ENCODE measurements around the gene QSOX1.

QSOX1 gene

DNA sequence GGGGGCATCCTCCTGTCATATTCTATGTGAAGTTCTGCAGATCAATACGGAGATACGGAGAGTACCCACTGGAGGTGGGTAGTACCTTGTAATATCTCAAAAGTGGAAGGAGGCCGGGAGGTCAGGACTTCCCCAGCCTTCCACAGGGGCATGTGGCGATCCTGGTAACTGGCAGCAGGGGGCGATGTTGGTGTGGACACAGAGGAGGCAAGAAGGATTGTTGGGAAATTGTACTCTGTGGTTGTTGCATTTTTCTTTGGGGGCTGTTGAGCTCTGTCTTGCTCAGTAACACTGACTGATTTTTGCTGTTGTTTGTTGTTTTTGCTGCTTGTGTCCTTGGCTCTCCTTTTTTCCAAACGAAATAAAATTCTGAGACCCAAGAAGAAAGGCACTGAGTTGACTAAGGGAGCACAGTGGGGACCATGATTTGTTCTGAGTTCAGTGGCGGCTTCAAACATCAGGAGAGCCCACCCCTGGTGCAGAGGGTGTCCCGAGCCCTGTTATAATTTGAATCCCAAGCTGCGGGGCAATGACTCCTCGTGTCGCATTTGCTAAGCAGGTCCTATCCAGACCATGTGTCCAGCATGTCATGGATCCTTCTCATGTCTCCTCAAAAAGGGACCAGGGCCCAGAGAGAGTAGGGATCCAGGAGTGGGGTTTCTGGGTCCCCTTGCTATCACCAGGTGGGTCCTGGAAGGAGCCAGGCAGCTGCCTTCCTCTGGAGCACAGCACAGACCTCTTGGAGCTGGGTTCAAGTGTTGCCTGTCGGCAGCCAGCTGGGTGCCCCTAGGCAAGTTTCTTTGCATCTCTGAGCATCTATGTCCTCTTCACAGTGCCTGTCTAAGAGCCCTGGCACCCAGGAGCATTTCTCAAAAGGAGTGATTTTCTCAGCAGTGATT, 98.2 kb downstream of the QSOX1 start:
- no peak overlapping the region for H3K4me3 ChIP-seq (ENCODE audit: low read depth, low read length)
- TF ChIP-seq, protein P1, sequence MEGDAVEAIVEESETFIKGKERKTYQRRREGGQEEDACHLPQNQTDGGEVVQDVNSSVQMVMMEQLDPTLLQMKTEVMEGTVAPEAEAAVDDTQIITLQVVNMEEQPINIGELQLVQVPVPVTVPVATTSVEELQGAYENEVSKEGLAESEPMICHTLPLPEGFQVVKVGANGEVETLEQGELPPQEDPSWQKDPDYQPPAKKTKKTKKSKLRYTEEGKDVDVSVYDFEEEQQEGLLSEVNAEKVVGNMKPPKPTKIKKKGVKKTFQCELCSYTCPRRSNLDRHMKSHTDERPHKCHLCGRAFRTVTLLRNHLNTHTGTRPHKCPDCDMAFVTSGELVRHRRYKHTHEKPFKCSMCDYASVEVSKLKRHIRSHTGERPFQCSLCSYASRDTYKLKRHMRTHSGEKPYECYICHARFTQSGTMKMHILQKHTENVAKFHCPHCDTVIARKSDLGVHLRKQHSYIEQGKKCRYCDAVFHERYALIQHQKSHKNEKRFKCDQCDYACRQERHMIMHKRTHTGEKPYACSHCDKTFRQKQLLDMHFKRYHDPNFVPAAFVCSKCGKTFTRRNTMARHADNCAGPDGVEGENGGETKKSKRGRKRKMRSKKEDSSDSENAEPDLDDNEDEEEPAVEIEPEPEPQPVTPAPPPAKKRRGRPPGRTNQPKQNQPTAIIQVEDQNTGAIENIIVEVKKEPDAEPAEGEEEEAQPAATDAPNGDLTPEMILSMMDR (IDR thresholded peaks at IDR 0.05; ENCODE audit: control insufficient read depth, extremely low read depth, insufficient read depth): peak; percentile 95
- no peak for DNase-seq (ENCODE audit: low read depth)
